Neutrophil (primary cell): ENCODE results near the gene BANF2.

Experiments used
- H3K27ac ChIP-seq: fragments of 200-600 bp; sonication (generic); 2 replicates; pipeline ENCODE4 v1.5.1; 2016; ENCODE audit warnings: mild to moderate bottlenecking, moderate library complexity
- H3K27me3 ChIP-seq: fragments of 200-600 bp; sonication (generic); 2 replicates; pipeline ENCODE4 v1.6.0; 2016; ENCODE audit warnings: mild to moderate bottlenecking
- H3K36me3 ChIP-seq: fragments of 200-600 bp; sonication (generic); 2 replicates; pipeline ENCODE4 v1.5.1; 2017
- H3K4me1 ChIP-seq, 2 experiments: fragments of 200-600 bp in 1 of 2; sonication (generic) in 1 of 2; 1 replicate in 1 of 2; 2 replicates in 1 of 2; pipeline versions ENCODE4 v1.5.1 to v1.6.1; 2013 to 2016; ENCODE audit warnings: low read depth in 1 of 2, low read length in 1 of 2, mild to moderate bottlenecking in 1 of 2, moderate library complexity in 1 of 2; ENCODE audit not compliant: control insufficient read depth in 1 of 2, insufficient read depth in 1 of 2
- H3K4me3 ChIP-seq, 2 experiments: fragments of 200-600 bp in 1 of 2; sonication (generic) in 1 of 2; 1 replicate in 1 of 2; 2 replicates in 1 of 2; pipeline ENCODE4 v1.5.1; 2013 to 2016; ENCODE audit warnings: low read depth in 1 of 2, low read length in 1 of 2, mild to moderate bottlenecking in 1 of 2, moderate library complexity in 1 of 2
- H3K9me3 ChIP-seq: fragments of 200-600 bp; sonication (generic); 2 replicates; pipeline ENCODE4 v1.5.1; 2016
- CTCF ChIP-seq: fragments of 200-600 bp; sonication (generic); IDR thresholded peaks from 2 replicates; pipeline ENCODE4 v1.5.1; 2016; ENCODE audit warnings: antibody characterized with exemption

The BANF2 gene

GRCh38 chr20:17734374-17734773 lies 34.6 kb downstream of the BANF2 start:
- Histone ChIP-seq H3K27me3 (no peaks in the 10 kb centered on the region), H3K27ac (no peak overlapping the region), H3K4me1 (no peaks in the 10 kb centered on the region), H3K4me3 (no peak overlapping the region), H3K9me3 (no peaks in the 10 kb centered on the region), H3K36me3 (no peaks in the 10 kb centered on the region)
- no peak for TF ChIP-seq CTCF

GRCh38 chr20:17735206-17735804 lies 35.5 kb downstream of the BANF2 start:
- Histone ChIP-seq H3K4me3 (no peak overlapping the region), H3K4me1 (no peaks in the 10 kb centered on the region), H3K27ac (no peak overlapping the region), H3K9me3 (no peaks in the 10 kb centered on the region), H3K27me3 (no peaks in the 10 kb centered on the region), H3K36me3 (no peaks in the 10 kb centered on the region)
- no peak for TF ChIP-seq CTCF

- H3K4me3 ChIP-seq = no peak overlapping the region
- no peaks in the 10 kb centered on the region for H3K9me3 ChIP-seq
These were observed 36.3 kb downstream of the BANF2 start for GRCh38 chr20:17735959-17736621.

GRCh38 chr20:17738154-17738553 lies 38.4 kb downstream of the BANF2 start:
- no peak for TF ChIP-seq CTCF
- Histone ChIP-seq H3K9me3 (no peaks in the 10 kb centered on the region), H3K4me1 (no peaks in the 10 kb centered on the region), H3K4me3 (no peak overlapping the region), H3K36me3 (no peaks in the 10 kb centered on the region), H3K27ac (no peak overlapping the region), H3K27me3 (no peaks in the 10 kb centered on the region)

More at GRCh38 chr20:17735959-17736621, 36.3 kb downstream of the BANF2 start:
- H3K27ac ChIP-seq = no peak overlapping the region
- no peaks in the 10 kb centered on the region for H3K4me1 ChIP-seq
- H3K36me3 ChIP-seq = no peaks in the 10 kb centered on the region
- no peaks in the 10 kb centered on the region for H3K27me3 ChIP-seq
- TF ChIP-seq CTCF = no peak

GRCh38 chr20:17741220-17741619 lies 41.5 kb downstream of the BANF2 start:
- Histone ChIP-seq H3K4me1 (no peaks in the 10 kb centered on the region), H3K9me3 (no peaks in the 10 kb centered on the region), H3K36me3 (no peaks in the 10 kb centered on the region), H3K27me3 (no peaks in the 10 kb centered on the region), H3K27ac (no peak overlapping the region), H3K4me3 (no peak overlapping the region)
- TF ChIP-seq CTCF = no peak
